ENCODE measurements around the gene CHST14. TPM values are rescaled to one million over a fixed set of nuclear protein-coding genes. Genes with fewer than 3 reads are reported as not detected.

The CHST14 gene
- total and polyA plus RNA-seq, 2 donors (not counting 1 experiment from before 2014, with no cell fraction given): 7.4 to 18.8 TPM

DNA sequence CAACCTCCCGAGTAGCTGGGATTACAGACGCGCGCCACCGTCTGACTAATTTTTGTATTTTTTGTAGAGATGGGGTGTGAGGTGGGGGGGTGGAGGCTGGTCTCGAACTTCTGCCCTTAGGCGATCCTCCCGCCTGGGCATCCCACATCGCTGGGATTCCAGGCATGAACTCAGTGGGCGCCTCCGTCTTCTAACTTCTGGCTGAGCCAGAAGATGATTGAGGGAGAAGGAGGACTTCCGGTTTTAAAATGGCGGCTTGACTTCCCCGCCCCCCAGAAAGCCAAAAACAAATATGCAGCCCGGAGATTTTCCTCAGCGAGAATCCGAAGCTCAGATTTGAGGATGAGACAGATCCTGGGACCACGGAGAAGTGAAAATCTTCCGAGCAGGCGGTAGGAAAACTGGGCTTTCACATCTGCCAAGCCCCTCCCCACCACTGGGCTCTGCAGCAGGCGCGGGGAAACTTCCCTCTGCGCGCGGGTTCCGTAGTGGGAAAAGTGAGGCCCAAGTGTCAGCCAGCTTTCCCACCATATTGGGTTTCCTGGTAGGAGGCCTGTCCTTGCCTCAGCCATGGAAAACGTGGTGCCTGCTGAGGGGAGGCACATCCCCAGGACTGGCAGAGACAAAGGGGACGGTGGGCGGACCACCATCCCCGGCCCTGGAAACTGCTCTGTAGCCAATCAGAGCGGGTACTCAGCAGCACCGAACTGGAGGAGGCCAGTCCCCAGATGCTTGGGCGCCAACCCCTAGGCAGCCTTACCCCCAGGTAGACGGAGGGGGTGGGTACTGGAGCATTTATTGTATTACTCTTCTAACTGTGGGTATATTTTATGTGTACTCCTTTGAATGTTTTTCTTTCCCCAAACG lies 17.3 kb downstream of the CHST14 start:
- Histone ChIP-seq H3K27me3 (ENCODE audit: control insufficient read depth, insufficient read depth, low read length) (peaks cover 4% of the 10 kb centered on the region), H3K4me3 (replicated peaks in 1 of 4; ENCODE audit: control extremely low read depth in 1 of 4, insufficient read depth in 1 of 4, low read depth in 3 of 4, low read length in 4 of 4) (no peak overlapping the region), H3K4me1 (ENCODE audit: control insufficient read depth, extremely low read depth, insufficient read depth, low read length) (no peaks in the 10 kb centered on the region), H3K79me2 (ENCODE audit: control insufficient read depth, insufficient read depth, low read length) (no peaks in the 10 kb centered on the region), H2AFZ (ENCODE audit: low read length) (no peak overlapping the region), H3K27ac (ENCODE audit: insufficient read depth, low read length) (no peak overlapping the region), H3K9ac (ENCODE audit: insufficient read depth, low read length) (no peak overlapping the region), H3K4me2 (ENCODE audit: extremely low read depth, insufficient read depth, low read length) (no peak overlapping the region), H3K9me3 (ENCODE audit: control insufficient read depth, insufficient read depth, low read depth, low read length) (no peaks in the 10 kb centered on the region), H4K20me1 (ENCODE audit: control insufficient read depth, extremely low read depth, insufficient read depth, low read length) (no peaks in the 10 kb centered on the region), H3K36me3 (ENCODE audit: control insufficient read depth, insufficient read depth, low read length) (no peaks in the 10 kb centered on the region)
- TF ChIP-seq, protein P1, sequence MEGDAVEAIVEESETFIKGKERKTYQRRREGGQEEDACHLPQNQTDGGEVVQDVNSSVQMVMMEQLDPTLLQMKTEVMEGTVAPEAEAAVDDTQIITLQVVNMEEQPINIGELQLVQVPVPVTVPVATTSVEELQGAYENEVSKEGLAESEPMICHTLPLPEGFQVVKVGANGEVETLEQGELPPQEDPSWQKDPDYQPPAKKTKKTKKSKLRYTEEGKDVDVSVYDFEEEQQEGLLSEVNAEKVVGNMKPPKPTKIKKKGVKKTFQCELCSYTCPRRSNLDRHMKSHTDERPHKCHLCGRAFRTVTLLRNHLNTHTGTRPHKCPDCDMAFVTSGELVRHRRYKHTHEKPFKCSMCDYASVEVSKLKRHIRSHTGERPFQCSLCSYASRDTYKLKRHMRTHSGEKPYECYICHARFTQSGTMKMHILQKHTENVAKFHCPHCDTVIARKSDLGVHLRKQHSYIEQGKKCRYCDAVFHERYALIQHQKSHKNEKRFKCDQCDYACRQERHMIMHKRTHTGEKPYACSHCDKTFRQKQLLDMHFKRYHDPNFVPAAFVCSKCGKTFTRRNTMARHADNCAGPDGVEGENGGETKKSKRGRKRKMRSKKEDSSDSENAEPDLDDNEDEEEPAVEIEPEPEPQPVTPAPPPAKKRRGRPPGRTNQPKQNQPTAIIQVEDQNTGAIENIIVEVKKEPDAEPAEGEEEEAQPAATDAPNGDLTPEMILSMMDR (conservative IDR thresholded peaks at IDR 0.05 in 1 of 2, IDR thresholded peaks at IDR 0.05 in 1 of 2; ENCODE audit: low read depth in 1 of 2, low read length in 2 of 2): no peak
- TF ChIP-seq EZH2 (IDR thresholded peaks at IDR 0.05; ENCODE audit: low read length, missing control alignments): no peak
- DNase-seq (ENCODE audit: low read depth in 2 of 2): no peak

DNA sequence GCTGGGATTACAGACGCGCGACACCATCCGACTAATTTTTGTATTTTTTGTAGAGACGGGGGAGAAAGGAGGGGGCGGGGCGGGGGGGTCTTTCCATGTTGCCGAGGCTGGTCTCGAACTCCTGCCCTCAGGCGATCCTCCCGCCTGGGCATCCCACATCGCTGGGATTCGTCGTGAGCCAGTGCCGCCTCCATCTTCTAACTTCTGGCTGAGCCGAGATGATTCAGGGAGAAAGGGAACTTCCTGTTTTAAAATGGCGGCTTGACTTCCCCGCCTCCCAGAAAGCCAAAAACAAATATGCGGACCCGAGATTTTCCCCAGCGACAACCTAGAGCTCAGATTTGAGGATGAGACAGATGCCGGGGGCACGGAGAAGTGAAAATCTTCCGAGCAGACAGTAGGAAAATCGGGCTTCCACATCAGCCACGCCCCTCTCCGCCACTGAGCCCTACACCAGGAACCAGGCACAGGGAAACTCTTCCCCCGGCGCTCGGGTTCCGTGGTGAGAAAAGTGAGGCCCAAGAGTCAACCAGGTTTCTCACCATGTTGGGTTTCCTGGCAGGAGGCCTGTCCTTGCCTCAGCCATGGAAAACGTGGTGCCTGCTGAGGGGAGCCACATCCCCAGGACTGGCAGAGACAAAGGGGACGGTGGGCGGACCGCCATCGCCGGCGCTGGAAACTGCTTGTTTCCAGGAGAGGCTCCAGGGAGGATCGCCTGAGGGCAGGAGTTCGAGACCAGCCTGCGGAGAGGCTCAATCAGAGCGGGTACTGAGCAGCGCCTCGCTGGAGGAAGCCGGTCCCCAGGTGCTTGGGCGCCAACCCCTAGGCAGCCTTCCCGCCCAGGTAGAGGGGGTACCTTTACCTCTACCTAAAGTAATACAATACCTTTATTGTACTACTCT lies 18.7 kb downstream of the CHST14 start:
- H3K27me3 ChIP-seq (ENCODE audit: control insufficient read depth, insufficient read depth, low read length): peaks cover 11% of the 10 kb centered on the region
- H3K4me3 ChIP-seq (replicated peaks in 1 of 4; ENCODE audit: control extremely low read depth in 1 of 4, insufficient read depth in 1 of 4, low read depth in 3 of 4, low read length in 4 of 4): no peak overlapping the region
- H3K4me1 ChIP-seq (ENCODE audit: control insufficient read depth, extremely low read depth, insufficient read depth, low read length): no peaks in the 10 kb centered on the region
- no peak for DNase-seq (ENCODE audit: low read depth in 2 of 2)
- H3K4me2 ChIP-seq (ENCODE audit: extremely low read depth, insufficient read depth, low read length): no peak overlapping the region
- no peak overlapping the region for H3K27ac ChIP-seq (ENCODE audit: insufficient read depth, low read length)
- TF ChIP-seq EZH2 (IDR thresholded peaks at IDR 0.05; ENCODE audit: low read length, missing control alignments): no peak
- TF ChIP-seq, protein P1 (conservative IDR thresholded peaks at IDR 0.05 in 1 of 2, IDR thresholded peaks at IDR 0.05 in 1 of 2; ENCODE audit: low read depth in 1 of 2, low read length in 2 of 2): no peak
- no peak overlapping the region for H2AFZ ChIP-seq (ENCODE audit: low read length)
- no peaks in the 10 kb centered on the region for H3K79me2 ChIP-seq (ENCODE audit: control insufficient read depth, insufficient read depth, low read length)
- H3K9me3 ChIP-seq (ENCODE audit: control insufficient read depth, insufficient read depth, low read depth, low read length): no peaks in the 10 kb centered on the region
- no peaks in the 10 kb centered on the region for H4K20me1 ChIP-seq (ENCODE audit: control insufficient read depth, extremely low read depth, insufficient read depth, low read length)
- no peaks in the 10 kb centered on the region for H3K36me3 ChIP-seq (ENCODE audit: control insufficient read depth, insufficient read depth, low read length)
- H3K9ac ChIP-seq (ENCODE audit: insufficient read depth, low read length): no peak overlapping the region

Measured in fibroblast of lung (primary cell).